Measurements from ENCODE around the gene FUOM. TPM values are rescaled to one million over a fixed set of nuclear protein-coding genes. Genes with fewer than 3 reads are reported as not detected.
A peak's percentile ranks its signal among the peaks of the same experiment; 100 is the strongest.

FUOM gene
- total and polyA plus RNA-seq, 10 of the 15 experiments (the other 5 are each of a cell fraction or from before 2014, with no cell fraction given) = 1.8 to 41.7 (median 25.6) TPM

GRCh38 chr10:133306941-133307379, 50.9 kb downstream of the FUOM start:
- BruUV-seq (replicated peaks) = no TSS peak
- no peak overlapping the region for H2AFZ ChIP-seq (ENCODE audit: control insufficient read depth, low read depth, low read length)
- ChIA-PET POLR2A (interaction anchor here (0.9 kb wide), 1 partner anchor 28 kb away, joined by 3 read pairs; no protein-coding TSS in a partner anchor), CTCF (interaction anchor here (0.7 to 2.9 kb wide), 12 partner anchors 13 to 344 kb away, joined by 3 to 15 read pairs (median 3); partner anchors contain the start of gene ADAM8), RAD21 (ENCODE audit: unreplicated experiment) (no interaction called here), SMC1A (ENCODE audit: uncharacterized antibody, unreplicated experiment) (interaction anchor here (0.7 to 1.7 kb wide), 3 partner anchors 28 to 46 kb away, joined by 4 to 7 read pairs (median 4); no protein-coding TSS in a partner anchor)
- peaks cover 38% of the 10 kb centered on the region for H3K79me2 ChIP-seq (ENCODE audit: control insufficient read depth, insufficient read depth, low read length)
- ATAC-seq = no peak
- no peak overlapping the region for H3K9ac ChIP-seq (ENCODE audit: control insufficient read depth, insufficient read depth, low read length)
- no peak overlapping the region for H3K4me3 ChIP-seq
- no peaks in the 10 kb centered on the region for H3K27me3 ChIP-seq (replicated peaks in 1 of 2; ENCODE audit: control insufficient read depth in 2 of 2, insufficient read depth in 2 of 2, low read length in 1 of 2)
- no peaks in the 10 kb centered on the region for H3K9me3 ChIP-seq (replicated peaks; ENCODE audit: control insufficient read depth, insufficient read depth, low read length)
- no peak for TF ChIP-seq RAD21 (IDR thresholded peaks at IDR 0.05; ENCODE audit: insufficient read depth, low read depth, low read length)
- no peak for TF ChIP-seq PBX3 (IDR thresholded peaks at IDR 0.05; ENCODE audit: insufficient replicate concordance, low read depth, low read length)
- H3K4me1 ChIP-seq (ENCODE audit: control insufficient read depth, insufficient read depth, low read length) = peaks cover 19% of the 10 kb centered on the region
- WGBS (ENCODE audit: insufficient coverage, insufficient replicate concordance, low lambda C conversion rate, missing lambda C conversion rate) = 90% methylated on average over 17 of the region's 17 CpGs
- no peak overlapping the region for H3K27ac ChIP-seq (ENCODE audit: control insufficient read depth, insufficient read depth)
- peak overlapping the region; percentile 97 for H3K4me2 ChIP-seq (ENCODE audit: control insufficient read depth, insufficient read depth)
- intact Hi-C loops (cut with micrococcal nuclease; ENCODE audit: unreplicated experiment) = loop anchor here (5.0 kb wide), 1 partner anchor 85 kb away; the partner anchor contains the start of gene MTG1
- H3K36me3 ChIP-seq (ENCODE audit: control insufficient read depth in 2 of 2, insufficient read depth in 2 of 2, low read length in 1 of 2) = peaks cover 4 to 6% of the 10 kb centered on the region in 2 experiments; a peak in 3 of 4 replicates
- FAIRE-seq = no peak
- in situ Hi-C loops (cut with MboI) = loop anchor here (5.0 kb wide), 1 partner anchor 165 kb away; no protein-coding TSS in a partner anchor
- H4K20me1 ChIP-seq (ENCODE audit: control insufficient read depth, insufficient read depth) = no peaks in the 10 kb centered on the region; the same call in 1 of the 2 replicates
- no peak for DNase-seq (ENCODE audit: low read depth, low spot score)

GRCh38 chr10:133306097-133306476, 51.7 kb downstream of the FUOM start:
- H3K27me3 ChIP-seq (replicated peaks in 1 of 2; ENCODE audit: control insufficient read depth in 2 of 2, insufficient read depth in 2 of 2, low read length in 1 of 2) = no peaks in the 10 kb centered on the region
- no peak overlapping the region for H2AFZ ChIP-seq (ENCODE audit: control insufficient read depth, low read depth, low read length)
- CTCF ChIA-PET = interaction anchor here (0.9 to 2.9 kb wide), 6 partner anchors 12 to 48 kb away, joined by 3 to 15 read pairs (median 12); partner anchors contain the start of gene ADAM8
- 63% methylated on average over 5 of the region's 5 CpGs for WGBS (ENCODE audit: insufficient coverage, insufficient replicate concordance, low lambda C conversion rate, missing lambda C conversion rate)
- peaks cover 6 to 7% of the 10 kb centered on the region in 2 experiments; a peak in 3 of 4 replicates for H3K36me3 ChIP-seq (ENCODE audit: control insufficient read depth in 2 of 2, insufficient read depth in 2 of 2, low read length in 1 of 2)
- no peaks in the 10 kb centered on the region; the same call in 1 of the 2 replicates for H4K20me1 ChIP-seq (ENCODE audit: control insufficient read depth, insufficient read depth)
- peaks cover 19% of the 10 kb centered on the region for H3K4me1 ChIP-seq (ENCODE audit: control insufficient read depth, insufficient read depth, low read length)
- H3K9me3 ChIP-seq (replicated peaks; ENCODE audit: control insufficient read depth, insufficient read depth, low read length) = no peaks in the 10 kb centered on the region
- no TSS peak for BruUV-seq (replicated peaks)
- RAD21 ChIA-PET (ENCODE audit: unreplicated experiment) = no interaction called here
- in situ Hi-C loops (cut with MboI) = loop anchor here (5.0 kb wide), 1 partner anchor 164 kb away; no protein-coding TSS in a partner anchor
- no peak for FAIRE-seq
- TF ChIP-seq SUPT20H (IDR thresholded peaks at IDR 0.05; ENCODE audit: borderline replicate concordance, control insufficient read depth, low read depth, low read length) = no peak
- 0 out of 2 replicates have a peak, but pooled peaks have one; percentile 2 for TF ChIP-seq RELB (IDR thresholded peaks at IDR 0.05; ENCODE audit: low read depth)
- TF ChIP-seq ZNF622 (IDR thresholded peaks at IDR 0.05) = no peak
- no peak for TF ChIP-seq JUNB (IDR thresholded peaks at IDR 0.05)
- TF ChIP-seq YBX1 (IDR thresholded peaks at IDR 0.05) = no peak
- peak; percentile 15; the same call in 1 of the 2 replicates for TF ChIP-seq POLR2AphosphoS5 (IDR thresholded peaks at IDR 0.05; ENCODE audit: low read length)
- no peak for TF ChIP-seq MTA3 (IDR thresholded peaks at IDR 0.05; ENCODE audit: borderline replicate concordance, low read length)
- H3K27ac ChIP-seq (ENCODE audit: control insufficient read depth, insufficient read depth) = peak overlapping the region; percentile 38
- peaks cover 38% of the 10 kb centered on the region for H3K79me2 ChIP-seq (ENCODE audit: control insufficient read depth, insufficient read depth, low read length)
- H3K4me3 ChIP-seq = no peak overlapping the region
- ATAC-seq = no peak
- no peak for DNase-seq (ENCODE audit: low read depth, low spot score)
- SMC1A ChIA-PET (ENCODE audit: uncharacterized antibody, unreplicated experiment) = interaction anchor here (1.2 kb wide), 1 partner anchor 28 kb away, joined by 4 read pairs; no protein-coding TSS in a partner anchor
- intact Hi-C loops (cut with micrococcal nuclease; ENCODE audit: unreplicated experiment) = loop anchor here (5.0 kb wide), 1 partner anchor 86 kb away; the partner anchor contains the start of gene MTG1
- H3K9ac ChIP-seq (ENCODE audit: control insufficient read depth, insufficient read depth, low read length) = no peak overlapping the region; the same call in 1 of the 2 replicates
- H3K4me2 ChIP-seq (ENCODE audit: control insufficient read depth, insufficient read depth) = peak overlapping the region; percentile 31
- POLR2A ChIA-PET = interaction anchor here (1.0 kb wide), 1 partner anchor 28 kb away, joined by 3 read pairs; no protein-coding TSS in a partner anchor
